ENCODE measurements around the gene PSG1.

GRCh38 chr19:42928896-42929295 is 49.4 kb upstream of the PSG1 start:
- TF ChIP-seq CTCF (IDR thresholded peaks at IDR 0.05; ENCODE audit: borderline replicate concordance, extremely low read depth, low read length, poor library complexity, severe bottlenecking) (no peak), EZH2 (IDR thresholded peaks at IDR 0.05; ENCODE audit: borderline replicate concordance, low read depth, low read length, severe bottlenecking) (no peak)

All from DND-41 (cell line).